Gastrocnemius medialis (tissue), 4 donors: Measurements from ENCODE around the gene MAP3K10.

Experiments
- POLR2A ChIP-seq, 2 donors: fragments of 450-650 bp; IDR thresholded peaks; one replicate each; pipeline ENCODE4 v1.6.1; 2017; ENCODE audit warnings: antibody characterized with exemption in 2 of 2, mild to moderate bottlenecking in 2 of 2, moderate library complexity in 2 of 2
- TF ChIP-seq, protein P1 (sequence below), 5 experiments: fragments of 450-650 bp in 3 of 5; fragments of 200-600 bp in 2 of 5; sonication (generic) in 2 of 5; IDR thresholded peaks in 4 of 5; conservative IDR thresholded peaks in 1 of 5; 1 replicate in 4 of 5; 2 replicates in 1 of 5; pipeline ENCODE4 v1.5.1; 2016 to 2019; ENCODE audit warnings: antibody characterized with exemption in 5 of 5, mild to moderate bottlenecking in 3 of 5, moderate library complexity in 3 of 5

DNA sequence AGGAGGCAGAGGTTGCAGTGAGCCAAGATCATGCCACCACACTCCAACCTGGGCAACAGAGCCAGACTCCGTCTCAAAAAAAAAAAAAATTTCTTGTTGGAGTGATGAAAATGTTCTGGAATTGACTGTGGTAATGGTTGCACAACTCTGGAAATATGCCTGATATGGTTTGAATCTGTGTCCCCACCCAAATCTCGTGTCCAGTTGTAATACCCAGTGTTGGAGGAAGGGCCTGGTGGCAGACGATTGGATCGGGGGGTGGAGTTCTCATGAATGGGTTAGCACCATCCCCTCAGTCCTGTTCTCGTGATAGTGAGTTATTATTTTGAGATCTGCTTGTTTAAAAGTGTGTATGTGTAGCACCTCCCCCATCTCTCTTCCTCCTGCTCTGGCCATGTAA is 41.1 kb upstream of the MAP3K10 start:
- no peak for TF ChIP-seq POLR2A (IDR thresholded peaks at IDR 0.05)
- TF ChIP-seq, protein P1, sequence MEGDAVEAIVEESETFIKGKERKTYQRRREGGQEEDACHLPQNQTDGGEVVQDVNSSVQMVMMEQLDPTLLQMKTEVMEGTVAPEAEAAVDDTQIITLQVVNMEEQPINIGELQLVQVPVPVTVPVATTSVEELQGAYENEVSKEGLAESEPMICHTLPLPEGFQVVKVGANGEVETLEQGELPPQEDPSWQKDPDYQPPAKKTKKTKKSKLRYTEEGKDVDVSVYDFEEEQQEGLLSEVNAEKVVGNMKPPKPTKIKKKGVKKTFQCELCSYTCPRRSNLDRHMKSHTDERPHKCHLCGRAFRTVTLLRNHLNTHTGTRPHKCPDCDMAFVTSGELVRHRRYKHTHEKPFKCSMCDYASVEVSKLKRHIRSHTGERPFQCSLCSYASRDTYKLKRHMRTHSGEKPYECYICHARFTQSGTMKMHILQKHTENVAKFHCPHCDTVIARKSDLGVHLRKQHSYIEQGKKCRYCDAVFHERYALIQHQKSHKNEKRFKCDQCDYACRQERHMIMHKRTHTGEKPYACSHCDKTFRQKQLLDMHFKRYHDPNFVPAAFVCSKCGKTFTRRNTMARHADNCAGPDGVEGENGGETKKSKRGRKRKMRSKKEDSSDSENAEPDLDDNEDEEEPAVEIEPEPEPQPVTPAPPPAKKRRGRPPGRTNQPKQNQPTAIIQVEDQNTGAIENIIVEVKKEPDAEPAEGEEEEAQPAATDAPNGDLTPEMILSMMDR (IDR thresholded peaks at IDR 0.05 in 4 of 5, conservative IDR thresholded peaks at IDR 0.05 in 1 of 5) = no peak
